ENCODE measurements around the gene TGFBI. TPM values are rescaled to one million over a fixed set of nuclear protein-coding genes. Genes with fewer than 3 reads are reported as not detected.

TGFBI gene
- total RNA-seq, 1 donor from 2014 or later, result 27.9 TPM

- Mint-ChIP-seq H3K4me3 (ENCODE audit: unreplicated experiment) (no peak overlapping the region), H3K9me3 (ENCODE audit: unreplicated experiment) (no peaks in the 10 kb centered on the region), H3K27ac (ENCODE audit: unreplicated experiment) (peak overlapping the region; percentile 71), H3K4me1 (ENCODE audit: unreplicated experiment) (peaks cover 25% of the 10 kb centered on the region), H3K27me3 (ENCODE audit: unreplicated experiment) (no peaks in the 10 kb centered on the region), H3K36me3 (ENCODE audit: low read depth, unreplicated experiment) (no peaks in the 10 kb centered on the region)
- no peak for TF ChIP-seq CTCF (IDR thresholded peaks at IDR 0.05; ENCODE audit: unreplicated experiment)
- no peak for DNase-seq (ENCODE audit: low spot score)
Observed at GRCh38 chr5:135986401-135986800, 42.4 kb upstream of the TGFBI start.

- Mint-ChIP-seq H3K4me3 (ENCODE audit: unreplicated experiment) (no peak overlapping the region), H3K36me3 (ENCODE audit: low read depth, unreplicated experiment) (no peaks in the 10 kb centered on the region), H3K27ac (ENCODE audit: unreplicated experiment) (peak overlapping the region; percentile 65), H3K4me1 (ENCODE audit: unreplicated experiment) (peaks cover 26% of the 10 kb centered on the region), H3K27me3 (ENCODE audit: unreplicated experiment) (no peaks in the 10 kb centered on the region), H3K9me3 (ENCODE audit: unreplicated experiment) (no peaks in the 10 kb centered on the region)
- TF ChIP-seq CTCF (IDR thresholded peaks at IDR 0.05; ENCODE audit: unreplicated experiment), result no peak
- no peak for DNase-seq (ENCODE audit: low spot score)
Observed at GRCh38 chr5:135986891-135987401, 41.8 kb upstream of the TGFBI start.

GRCh38 chr5:135988546-135988945 is 40.2 kb upstream of the TGFBI start:
- Mint-ChIP-seq H3K4me1 (ENCODE audit: unreplicated experiment) (peaks cover 30% of the 10 kb centered on the region), H3K9me3 (ENCODE audit: unreplicated experiment) (no peaks in the 10 kb centered on the region), H3K4me3 (ENCODE audit: unreplicated experiment) (no peak overlapping the region), H3K27me3 (ENCODE audit: unreplicated experiment) (no peaks in the 10 kb centered on the region), H3K27ac (ENCODE audit: unreplicated experiment) (no peak overlapping the region), H3K36me3 (ENCODE audit: low read depth, unreplicated experiment) (no peaks in the 10 kb centered on the region)
- DNase-seq (ENCODE audit: low spot score), result no peak
- TF ChIP-seq CTCF (IDR thresholded peaks at IDR 0.05; ENCODE audit: unreplicated experiment), result no peak

- TF ChIP-seq CTCF (IDR thresholded peaks at IDR 0.05; ENCODE audit: unreplicated experiment), result no peak
- peak overlapping the region; percentile 12 for H3K27ac Mint-ChIP-seq (ENCODE audit: unreplicated experiment)
- DNase-seq (ENCODE audit: low spot score), result no peak
- H3K27me3 Mint-ChIP-seq (ENCODE audit: unreplicated experiment), result no peaks in the 10 kb centered on the region
- no peaks in the 10 kb centered on the region for H3K36me3 Mint-ChIP-seq (ENCODE audit: low read depth, unreplicated experiment)
- H3K4me3 Mint-ChIP-seq (ENCODE audit: unreplicated experiment), result no peak overlapping the region
- H3K9me3 Mint-ChIP-seq (ENCODE audit: unreplicated experiment), result no peaks in the 10 kb centered on the region
- H3K4me1 Mint-ChIP-seq (ENCODE audit: unreplicated experiment), result peaks cover 39% of the 10 kb centered on the region
Observed at GRCh38 chr5:135989686-135990085, 39.1 kb upstream of the TGFBI start.

GRCh38 chr5:135990528-135991255 is 38.1 kb upstream of the TGFBI start:
- Mint-ChIP-seq H3K27me3 (ENCODE audit: unreplicated experiment) (no peaks in the 10 kb centered on the region), H3K4me1 (ENCODE audit: unreplicated experiment) (peaks cover 37% of the 10 kb centered on the region), H3K9me3 (ENCODE audit: unreplicated experiment) (no peaks in the 10 kb centered on the region), H3K4me3 (ENCODE audit: unreplicated experiment) (no peak overlapping the region), H3K36me3 (ENCODE audit: low read depth, unreplicated experiment) (no peaks in the 10 kb centered on the region), H3K27ac (ENCODE audit: unreplicated experiment) (no peak overlapping the region)
- TF ChIP-seq CTCF (IDR thresholded peaks at IDR 0.05; ENCODE audit: unreplicated experiment), result no peak
- DNase-seq (ENCODE audit: low spot score), result no peak

All from endothelial cell (in vitro differentiated cells).